Fibroblast of villous mesenchyme (primary cell): Measurements from ENCODE around the gene CNNM2. TPM values are rescaled to one million over a fixed set of nuclear protein-coding genes. Genes with fewer than 3 reads are reported as not detected.
A peak's percentile ranks its signal among the peaks of the same experiment; 100 is the strongest.

Experiments used
- DNase-seq: peaks from one replicate; pipeline ENCODE4 v3.0.0-alpha.2; 2010; ENCODE audit warnings: low read depth
- H3K4me3 ChIP-seq: 2 replicates; pipeline ENCODE4 v1.5.1; 2011; ENCODE audit warnings: low read depth, mild to moderate bottlenecking, low read length
- total RNA-seq: library from RNA; depleted of rRNA; stranded (reverse); fragments of >200 nt; gene quantifications from 2 replicates; pipeline ENCODE4 v1.2.3, GENCODE V29; 2012
- TF ChIP-seq, protein P1 (sequence below): IDR thresholded peaks from 2 replicates; pipeline ENCODE4 v1.5.1; 2012; ENCODE audit warnings: low read depth, mild to moderate bottlenecking, low read length; ENCODE audit not compliant: insufficient read depth

Gene CNNM2
- total RNA-seq, 1 donor: 4.7 TPM

DNA sequence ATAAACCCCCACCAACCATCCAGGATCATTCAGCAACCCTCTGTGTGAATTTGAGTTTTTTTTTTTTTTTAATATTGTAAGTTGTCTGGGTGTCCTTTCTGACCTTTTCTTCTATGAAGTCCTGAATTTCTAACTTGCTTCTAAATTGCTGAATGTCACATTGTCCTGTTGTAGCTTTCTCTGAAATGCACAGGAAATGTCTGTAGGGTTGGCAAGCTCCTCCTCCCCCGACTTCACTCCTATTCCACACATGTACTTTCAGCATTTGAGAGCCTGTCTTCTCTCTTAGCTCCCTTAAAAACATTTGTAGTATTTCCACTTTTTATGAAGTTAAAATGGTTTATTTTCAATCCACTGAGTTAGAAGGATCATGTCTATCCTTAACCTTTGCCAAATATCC lies 3.3 kb upstream of the CNNM2 start:
- no peak for DNase-seq

DNA sequence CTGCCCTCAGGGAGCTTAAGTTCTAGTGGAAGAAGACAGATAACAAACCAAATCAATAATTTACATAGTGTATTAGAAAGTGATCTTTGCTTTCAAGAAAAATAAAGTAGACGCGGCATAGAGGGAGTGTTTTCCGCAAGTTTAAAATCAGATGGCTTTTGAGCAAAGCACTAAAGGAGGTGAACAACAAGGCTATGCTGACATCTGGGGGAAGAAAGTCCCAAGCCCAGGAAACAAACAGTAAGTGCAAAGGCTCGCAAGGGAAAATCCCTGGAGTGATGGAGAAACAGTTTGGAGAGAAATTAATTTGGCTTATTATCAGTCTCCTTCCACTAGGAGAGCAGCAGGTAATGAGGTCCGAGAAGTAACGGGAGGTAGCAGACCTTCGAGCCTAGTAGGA lies 1.9 kb upstream of the CNNM2 start:
- TF ChIP-seq, protein P1, sequence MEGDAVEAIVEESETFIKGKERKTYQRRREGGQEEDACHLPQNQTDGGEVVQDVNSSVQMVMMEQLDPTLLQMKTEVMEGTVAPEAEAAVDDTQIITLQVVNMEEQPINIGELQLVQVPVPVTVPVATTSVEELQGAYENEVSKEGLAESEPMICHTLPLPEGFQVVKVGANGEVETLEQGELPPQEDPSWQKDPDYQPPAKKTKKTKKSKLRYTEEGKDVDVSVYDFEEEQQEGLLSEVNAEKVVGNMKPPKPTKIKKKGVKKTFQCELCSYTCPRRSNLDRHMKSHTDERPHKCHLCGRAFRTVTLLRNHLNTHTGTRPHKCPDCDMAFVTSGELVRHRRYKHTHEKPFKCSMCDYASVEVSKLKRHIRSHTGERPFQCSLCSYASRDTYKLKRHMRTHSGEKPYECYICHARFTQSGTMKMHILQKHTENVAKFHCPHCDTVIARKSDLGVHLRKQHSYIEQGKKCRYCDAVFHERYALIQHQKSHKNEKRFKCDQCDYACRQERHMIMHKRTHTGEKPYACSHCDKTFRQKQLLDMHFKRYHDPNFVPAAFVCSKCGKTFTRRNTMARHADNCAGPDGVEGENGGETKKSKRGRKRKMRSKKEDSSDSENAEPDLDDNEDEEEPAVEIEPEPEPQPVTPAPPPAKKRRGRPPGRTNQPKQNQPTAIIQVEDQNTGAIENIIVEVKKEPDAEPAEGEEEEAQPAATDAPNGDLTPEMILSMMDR: no peak
- H3K4me3 ChIP-seq: no peak overlapping the region

More for the DNA sequence above, 3.3 kb upstream of the CNNM2 start:
- TF ChIP-seq, protein P1: no peak
- no peak overlapping the region for H3K4me3 ChIP-seq

DNA sequence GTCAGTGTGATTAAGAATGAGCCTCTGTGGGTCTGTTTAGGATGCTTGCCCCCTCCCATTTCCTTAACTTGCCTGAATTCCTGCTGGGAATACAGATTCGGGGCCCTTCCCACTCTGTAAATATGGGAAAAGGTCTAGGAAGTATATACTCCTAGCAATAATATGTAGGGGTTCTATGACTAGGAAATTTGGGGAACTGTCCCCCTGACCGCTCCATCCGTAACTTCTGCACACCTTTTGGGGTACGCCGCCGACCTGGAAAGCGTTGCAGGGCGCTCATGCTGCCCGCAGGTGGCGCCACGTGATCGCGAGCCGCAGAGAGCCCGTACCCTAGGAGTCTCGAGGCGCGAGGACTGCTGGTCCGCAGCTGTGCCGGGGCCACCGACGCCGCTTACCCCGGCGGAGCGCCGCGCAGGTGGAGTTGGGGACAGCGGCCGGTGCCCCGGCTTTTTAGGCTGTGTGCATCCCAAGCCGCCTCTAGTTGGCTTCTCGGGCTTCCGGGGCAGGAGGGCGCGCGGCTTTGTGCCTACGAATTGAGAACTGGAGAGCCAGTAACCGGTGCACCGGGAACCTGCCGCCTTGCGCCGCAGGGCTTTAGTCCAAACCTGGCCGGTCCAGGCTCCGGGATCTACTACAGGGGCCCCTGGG lies 656 bp upstream of the CNNM2 start:
- peak overlapping the region; percentile 91 for H3K4me3 ChIP-seq
- TF ChIP-seq, protein P1: peak; percentile 96
- DNase-seq: peak; percentile 70

More for the DNA sequence above, 1.9 kb upstream of the CNNM2 start:
- DNase-seq: no peak

DNA sequence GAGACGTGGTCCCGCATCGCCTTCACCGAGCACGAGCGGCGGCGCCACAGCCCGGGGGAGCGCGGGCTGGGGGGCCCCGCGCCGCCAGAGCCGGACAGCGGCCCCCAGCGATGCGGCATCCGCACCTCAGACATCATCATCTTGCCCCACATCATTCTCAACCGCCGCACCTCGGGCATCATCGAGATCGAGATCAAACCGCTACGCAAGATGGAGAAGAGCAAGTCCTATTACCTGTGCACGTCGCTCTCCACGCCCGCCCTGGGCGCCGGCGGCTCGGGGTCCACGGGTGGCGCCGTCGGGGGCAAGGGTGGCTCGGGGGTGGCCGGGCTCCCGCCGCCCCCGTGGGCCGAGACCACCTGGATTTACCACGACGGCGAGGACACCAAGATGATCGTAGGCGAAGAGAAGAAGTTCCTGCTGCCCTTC lies 737 bp downstream of the CNNM2 start:
- no peak for DNase-seq
- TF ChIP-seq, protein P1: no peak
- H3K4me3 ChIP-seq: peak overlapping the region; percentile 91

DNA sequence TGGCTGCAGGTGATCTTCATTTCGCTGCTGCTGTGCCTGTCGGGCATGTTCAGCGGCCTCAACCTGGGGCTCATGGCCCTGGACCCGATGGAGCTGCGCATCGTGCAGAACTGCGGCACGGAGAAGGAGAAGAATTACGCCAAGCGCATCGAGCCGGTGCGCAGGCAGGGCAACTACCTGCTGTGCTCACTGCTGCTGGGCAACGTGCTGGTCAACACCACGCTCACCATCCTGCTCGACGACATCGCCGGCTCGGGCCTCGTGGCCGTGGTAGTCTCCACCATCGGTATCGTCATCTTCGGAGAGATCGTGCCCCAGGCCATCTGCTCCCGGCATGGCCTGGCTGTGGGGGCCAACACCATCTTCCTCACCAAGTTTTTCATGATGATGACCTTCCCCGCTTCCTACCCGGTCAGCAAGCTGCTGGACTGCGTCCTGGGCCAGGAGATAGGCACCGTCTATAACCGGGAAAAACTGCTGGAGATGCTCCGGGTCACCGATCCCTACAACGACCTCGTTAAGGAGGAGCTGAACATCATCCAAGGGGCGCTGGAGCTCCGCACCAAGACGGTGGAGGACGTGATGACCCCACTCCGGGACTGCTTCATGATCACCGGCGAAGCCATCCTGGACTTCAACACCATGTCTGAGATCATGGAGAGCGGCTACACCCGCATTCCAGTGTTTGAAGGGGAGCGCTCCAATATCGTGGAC lies 1.3 kb downstream of the CNNM2 start:
- DNase-seq: no peak

DNA sequence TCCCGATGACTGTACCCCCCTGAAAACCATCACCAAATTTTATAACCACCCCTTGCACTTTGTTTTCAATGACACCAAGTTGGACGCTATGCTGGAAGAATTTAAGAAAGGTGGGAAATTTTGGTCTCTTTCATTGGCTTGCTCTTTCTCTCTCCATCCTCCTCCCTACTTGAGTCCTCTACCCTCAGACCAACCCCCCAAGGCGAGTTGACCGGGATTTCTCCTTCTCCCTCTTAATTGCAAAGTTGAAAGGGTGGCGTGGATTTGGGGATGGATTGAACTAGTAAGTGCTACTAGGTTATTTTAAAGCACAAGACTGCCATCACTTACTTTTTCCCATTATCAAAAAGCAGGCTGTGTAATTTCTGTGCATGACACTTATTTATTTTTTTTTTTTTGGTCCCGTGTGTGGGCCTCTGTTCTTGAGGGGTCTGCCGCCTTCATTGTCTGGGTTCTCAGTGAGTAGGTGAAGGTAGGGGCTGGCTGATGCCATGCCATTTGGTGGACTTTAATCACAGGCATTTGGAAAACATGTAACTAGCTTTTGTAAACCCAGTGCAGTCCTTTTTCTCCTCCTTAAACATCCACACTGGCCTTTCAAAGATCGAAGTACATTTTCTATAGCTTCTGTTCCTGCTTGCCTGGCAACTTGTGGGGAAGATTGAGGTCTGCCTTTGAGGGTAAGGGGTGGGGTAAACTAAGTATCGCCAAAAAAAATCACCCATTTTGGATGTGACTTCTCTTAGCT lies 2.1 kb downstream of the CNNM2 start:
- no peak for DNase-seq
- TF ChIP-seq, protein P1: no peak
- peak overlapping the region; percentile 15 for H3K4me3 ChIP-seq

More for the DNA sequence above, 1.3 kb downstream of the CNNM2 start:
- TF ChIP-seq, protein P1: no peak
- H3K4me3 ChIP-seq: peak overlapping the region; percentile 91
